Measurements from ENCODE around the gene FZD7.

Gene FZD7

GRCh38 chr2:202023904-202024266 lies 9.8 kb upstream of the FZD7 start:
- ATAC-seq (no peak), DNase-seq (ENCODE audit: low spot score in 2 of 2) (no peak)
- Mint-ChIP-seq H3K9me3 (no peaks in the 10 kb centered on the region), H3K36me3 (no peaks in the 10 kb centered on the region), H3K27ac (no peak overlapping the region), H3K4me1 (no peaks in the 10 kb centered on the region), H3K4me3 (no peak overlapping the region)

- no peak overlapping the region for H3K27ac Mint-ChIP-seq
- H3K4me1 Mint-ChIP-seq: no peaks in the 10 kb centered on the region
- H3K9me3 Mint-ChIP-seq: no peaks in the 10 kb centered on the region
- DNase-seq (ENCODE audit: low spot score in 2 of 2) (no peak), ATAC-seq (no peak)
- no peaks in the 10 kb centered on the region for H3K36me3 Mint-ChIP-seq
- H3K4me3 Mint-ChIP-seq: no peak overlapping the region
These were observed 8.8 kb upstream of the FZD7 start for GRCh38 chr2:202024871-202025270.

GRCh38 chr2:202025816-202026215 lies 7.8 kb upstream of the FZD7 start:
- Mint-ChIP-seq H3K36me3 (no peaks in the 10 kb centered on the region), H3K9me3 (no peaks in the 10 kb centered on the region), H3K27ac (no peak overlapping the region), H3K4me1 (no peaks in the 10 kb centered on the region), H3K4me3 (no peak overlapping the region)
- DNase-seq (ENCODE audit: low spot score in 2 of 2) (no peak), ATAC-seq (no peak)

GRCh38 chr2:202026507-202026906 lies 7.1 kb upstream of the FZD7 start:
- no peak overlapping the region for H3K27ac Mint-ChIP-seq
- DNase-seq (ENCODE audit: low spot score in 2 of 2) (no peak), ATAC-seq (no peak)
- no peak overlapping the region for H3K4me3 Mint-ChIP-seq
- H3K9me3 Mint-ChIP-seq: no peaks in the 10 kb centered on the region
- no peaks in the 10 kb centered on the region for H3K36me3 Mint-ChIP-seq
- H3K4me1 Mint-ChIP-seq: no peaks in the 10 kb centered on the region

GRCh38 chr2:202030691-202031090 lies 3.0 kb upstream of the FZD7 start:
- ATAC-seq (no peak), DNase-seq (ENCODE audit: low spot score in 2 of 2) (no peak)
- Mint-ChIP-seq H3K36me3 (no peaks in the 10 kb centered on the region), H3K4me1 (peaks cover 9% of the 10 kb centered on the region), H3K4me3 (no peak overlapping the region), H3K27ac (no peak overlapping the region), H3K9me3 (no peaks in the 10 kb centered on the region)

GRCh38 chr2:202031246-202031951 lies 2.3 kb upstream of the FZD7 start:
- Mint-ChIP-seq H3K36me3 (no peaks in the 10 kb centered on the region), H3K4me1 (peaks cover 9% of the 10 kb centered on the region), H3K27ac (no peak overlapping the region), H3K9me3 (no peaks in the 10 kb centered on the region), H3K4me3 (no peak overlapping the region)
- no peak for DNase-seq (ENCODE audit: low spot score in 2 of 2)
- no peak for ATAC-seq

- Mint-ChIP-seq H3K9me3 (no peaks in the 10 kb centered on the region), H3K27ac (peak overlapping the region; percentile 63), H3K36me3 (no peaks in the 10 kb centered on the region), H3K4me1 (peaks cover 9% of the 10 kb centered on the region), H3K4me3 (no peak overlapping the region)
- DNase-seq (ENCODE audit: low spot score in 2 of 2) (peak in 1 of 2 donors; percentile 41), ATAC-seq (peak; percentile 40)
These were observed 774 bp upstream of the FZD7 start for GRCh38 chr2:202032846-202033316.

GRCh38 chr2:202034249-202035088 lies 814 bp downstream of the FZD7 start:
- no peaks in the 10 kb centered on the region for H3K36me3 Mint-ChIP-seq
- H3K27ac Mint-ChIP-seq: no peak overlapping the region
- no peaks in the 10 kb centered on the region for H3K9me3 Mint-ChIP-seq
- peaks cover 9% of the 10 kb centered on the region for H3K4me1 Mint-ChIP-seq
- H3K4me3 Mint-ChIP-seq: no peak overlapping the region
- DNase-seq (ENCODE audit: low spot score in 2 of 2) (peak; percentile 17 to 59), ATAC-seq (peak; percentile 9)

GRCh38 chr2:202035089-202035940 lies 1.7 kb downstream of the FZD7 start:
- DNase-seq (ENCODE audit: low spot score in 2 of 2): no peak
- no peak for ATAC-seq
- Mint-ChIP-seq H3K9me3 (no peaks in the 10 kb centered on the region), H3K4me1 (peaks cover 9% of the 10 kb centered on the region), H3K27ac (no peak overlapping the region), H3K36me3 (no peaks in the 10 kb centered on the region), H3K4me3 (no peak overlapping the region)

GRCh38 chr2:202035941-202036372 lies 2.3 kb downstream of the FZD7 start:
- no peak overlapping the region for H3K4me3 Mint-ChIP-seq
- no peaks in the 10 kb centered on the region for H3K36me3 Mint-ChIP-seq
- no peak for ATAC-seq
- no peak for DNase-seq (ENCODE audit: low spot score in 2 of 2)
- peaks cover 9% of the 10 kb centered on the region for H3K4me1 Mint-ChIP-seq
- H3K27ac Mint-ChIP-seq: no peak overlapping the region
- H3K9me3 Mint-ChIP-seq: no peaks in the 10 kb centered on the region

GRCh38 chr2:202036601-202037037 lies 3.0 kb downstream of the FZD7 start:
- ATAC-seq (no peak), DNase-seq (ENCODE audit: low spot score in 2 of 2) (no peak)
- no peak overlapping the region for H3K4me3 Mint-ChIP-seq
- peaks cover 9% of the 10 kb centered on the region for H3K4me1 Mint-ChIP-seq
- H3K9me3 Mint-ChIP-seq: no peaks in the 10 kb centered on the region
- H3K36me3 Mint-ChIP-seq: no peaks in the 10 kb centered on the region
- H3K27ac Mint-ChIP-seq: no peak overlapping the region

- H3K36me3 Mint-ChIP-seq: no peaks in the 10 kb centered on the region
- no peak overlapping the region for H3K27ac Mint-ChIP-seq
- H3K9me3 Mint-ChIP-seq: no peaks in the 10 kb centered on the region
- no peak overlapping the region for H3K4me3 Mint-ChIP-seq
- DNase-seq (ENCODE audit: low spot score in 2 of 2) (no peak), ATAC-seq (no peak)
- H3K4me1 Mint-ChIP-seq: peaks cover 7% of the 10 kb centered on the region
These were observed 3.4 kb downstream of the FZD7 start for GRCh38 chr2:202037086-202037485.

GRCh38 chr2:202038471-202039277 lies 5.0 kb downstream of the FZD7 start:
- Mint-ChIP-seq H3K27ac (no peak overlapping the region), H3K9me3 (no peaks in the 10 kb centered on the region), H3K36me3 (no peaks in the 10 kb centered on the region), H3K4me1 (no peaks in the 10 kb centered on the region), H3K4me3 (no peak overlapping the region)
- DNase-seq (ENCODE audit: low spot score in 2 of 2) (no peak), ATAC-seq (no peak)

GRCh38 chr2:202039278-202040078 lies 5.8 kb downstream of the FZD7 start:
- Mint-ChIP-seq H3K27ac (no peak overlapping the region), H3K4me3 (no peak overlapping the region), H3K4me1 (no peaks in the 10 kb centered on the region), H3K36me3 (no peaks in the 10 kb centered on the region), H3K9me3 (no peaks in the 10 kb centered on the region)
- ATAC-seq (no peak), DNase-seq (ENCODE audit: low spot score in 2 of 2) (no peak)

All from stimulated activated effector memory CD8-positive, alpha-beta T cell treated with anti-CD3 and anti-CD28 coated beads, Interleukin-12 subunit alpha, Interleukin-12 subunit beta, amount 100 ng/mL, for 72 hours (primary cell).